ENCODE measurements around the gene SFRP5. TPM values are rescaled to one million over a fixed set of nuclear protein-coding genes. Genes with fewer than 3 reads are reported as not detected.
A peak's percentile ranks its signal among the peaks of the same experiment; 100 is the strongest.

The SFRP5 gene
- total RNA-seq, 3 donors from 2014 or later = 0.41 to 23.0 (median 1.0) TPM

DNA sequence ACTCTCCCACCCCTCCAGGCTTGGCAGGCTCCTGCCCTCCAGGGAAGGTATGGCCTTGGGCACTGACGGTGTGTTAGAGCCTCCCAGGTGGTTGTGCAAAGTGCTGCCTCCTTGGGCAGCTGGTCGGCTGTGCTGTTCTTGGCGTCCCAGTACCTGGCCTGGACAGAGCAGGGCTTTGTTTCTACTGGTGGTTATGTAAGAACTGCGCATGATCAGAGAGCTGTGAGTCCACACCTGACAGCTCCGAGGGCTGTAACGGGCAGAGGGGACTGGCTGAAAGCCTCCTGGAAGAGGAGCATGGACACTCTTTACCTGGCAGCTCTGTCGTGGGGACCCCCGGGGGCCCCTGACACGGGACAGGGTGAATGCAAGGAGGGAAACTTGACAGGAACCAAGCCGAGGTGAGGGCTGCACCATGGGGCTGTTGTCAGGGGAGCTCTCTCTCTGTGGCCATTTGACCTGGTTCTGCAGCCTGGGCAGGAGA lies 3.1 kb upstream of the SFRP5 start:
- ATAC-seq (peak; percentile 31), DNase-seq (no peak)
- Histone ChIP-seq H3K4me3 (no peak overlapping the region), H3K9me3 (no peaks in the 10 kb centered on the region), H3K4me1 (ENCODE audit: low read depth) (no peaks in the 10 kb centered on the region), H3K36me3 (ENCODE audit: low read depth) (no peaks in the 10 kb centered on the region)
- intact Hi-C loops (cut with DNase I, micrococcal nuclease) = no loop called here
- TF ChIP-seq, protein P1, sequence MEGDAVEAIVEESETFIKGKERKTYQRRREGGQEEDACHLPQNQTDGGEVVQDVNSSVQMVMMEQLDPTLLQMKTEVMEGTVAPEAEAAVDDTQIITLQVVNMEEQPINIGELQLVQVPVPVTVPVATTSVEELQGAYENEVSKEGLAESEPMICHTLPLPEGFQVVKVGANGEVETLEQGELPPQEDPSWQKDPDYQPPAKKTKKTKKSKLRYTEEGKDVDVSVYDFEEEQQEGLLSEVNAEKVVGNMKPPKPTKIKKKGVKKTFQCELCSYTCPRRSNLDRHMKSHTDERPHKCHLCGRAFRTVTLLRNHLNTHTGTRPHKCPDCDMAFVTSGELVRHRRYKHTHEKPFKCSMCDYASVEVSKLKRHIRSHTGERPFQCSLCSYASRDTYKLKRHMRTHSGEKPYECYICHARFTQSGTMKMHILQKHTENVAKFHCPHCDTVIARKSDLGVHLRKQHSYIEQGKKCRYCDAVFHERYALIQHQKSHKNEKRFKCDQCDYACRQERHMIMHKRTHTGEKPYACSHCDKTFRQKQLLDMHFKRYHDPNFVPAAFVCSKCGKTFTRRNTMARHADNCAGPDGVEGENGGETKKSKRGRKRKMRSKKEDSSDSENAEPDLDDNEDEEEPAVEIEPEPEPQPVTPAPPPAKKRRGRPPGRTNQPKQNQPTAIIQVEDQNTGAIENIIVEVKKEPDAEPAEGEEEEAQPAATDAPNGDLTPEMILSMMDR (IDR thresholded peaks at IDR 0.05) = no peak

DNA sequence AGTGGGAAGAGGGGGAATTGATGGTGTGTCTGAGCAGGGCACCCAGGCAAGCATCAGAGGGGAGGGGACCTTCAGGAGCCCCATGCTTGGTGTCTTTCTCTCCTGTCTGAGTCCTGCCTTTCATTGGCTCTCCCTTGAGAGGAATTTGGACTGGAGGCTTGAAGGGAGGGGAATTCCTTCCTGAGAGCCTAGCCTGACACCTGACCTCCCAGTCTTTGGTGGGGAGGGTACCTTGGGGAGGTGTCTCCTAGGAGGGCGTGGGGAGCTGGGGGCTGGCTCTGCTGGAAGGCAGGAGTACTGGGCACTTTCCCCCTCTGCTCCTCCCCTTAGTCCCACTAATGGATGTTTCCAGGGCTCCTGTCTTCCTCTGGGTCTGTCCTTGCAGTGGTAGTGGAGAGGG lies 1.3 kb upstream of the SFRP5 start:
- Histone ChIP-seq H3K9me3 (no peaks in the 10 kb centered on the region), H3K4me1 (ENCODE audit: low read depth) (no peaks in the 10 kb centered on the region), H3K36me3 (ENCODE audit: low read depth) (no peaks in the 10 kb centered on the region), H3K4me3 (no peak overlapping the region)
- peak in 1 of 3 donors; percentile 11 for DNase-seq
- TF ChIP-seq, protein P1 (IDR thresholded peaks at IDR 0.05) = no peak
- no peak for ATAC-seq
- intact Hi-C loops (cut with DNase I, micrococcal nuclease) = no loop called here

DNA sequence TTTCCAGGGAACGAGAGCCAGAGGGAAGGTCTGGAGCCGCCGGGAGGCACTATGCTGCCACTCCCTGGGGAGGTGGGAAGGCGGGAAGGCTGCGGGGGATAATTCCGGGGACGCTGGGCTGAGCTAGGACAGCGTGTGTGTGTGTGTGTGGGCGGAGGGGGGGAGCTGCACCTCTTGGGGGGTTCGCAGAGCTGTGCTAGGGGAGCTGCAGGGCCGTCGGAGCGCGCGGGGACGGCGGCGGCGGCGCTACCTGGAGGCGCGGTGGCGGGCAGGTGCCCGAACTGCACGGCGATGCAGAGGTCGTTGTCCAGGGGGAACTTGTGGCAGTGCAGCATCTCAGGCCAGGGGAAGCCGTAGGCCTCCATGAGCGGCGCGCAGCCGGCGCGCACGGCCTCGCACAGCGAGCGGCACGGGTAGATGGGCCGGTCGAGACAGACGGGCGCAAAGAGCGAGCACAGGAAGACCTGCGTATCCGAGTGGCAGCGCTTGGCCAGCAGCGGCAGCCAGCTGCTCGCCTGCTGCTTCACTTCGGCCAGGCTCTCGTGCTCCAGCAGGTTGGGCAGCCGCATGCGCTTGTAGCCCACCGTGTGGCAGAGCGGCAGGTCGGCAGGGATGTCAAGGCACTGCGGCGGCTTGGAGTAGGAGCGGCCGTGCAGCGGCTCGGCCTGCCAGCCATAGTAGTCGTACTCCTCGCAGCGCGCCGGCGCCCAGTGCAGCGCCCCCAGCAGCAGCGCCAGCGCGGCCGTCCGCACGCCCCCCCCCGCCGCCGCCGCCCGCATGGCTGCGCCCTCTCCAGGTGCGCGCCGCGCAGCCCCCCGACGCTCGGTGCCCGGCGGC lies 526 bp downstream of the SFRP5 start:
- Histone ChIP-seq H3K4me1 (ENCODE audit: low read depth) (no peaks in the 10 kb centered on the region), H3K4me3 (no peak overlapping the region), H3K36me3 (ENCODE audit: low read depth) (no peaks in the 10 kb centered on the region), H3K9me3 (no peaks in the 10 kb centered on the region)
- DNase-seq = peak in 1 of 3 donors; percentile 43
- intact Hi-C loops (cut with DNase I, micrococcal nuclease) = no loop called here
- TF ChIP-seq, protein P1 (IDR thresholded peaks at IDR 0.05) = no peak
- ATAC-seq = peak; percentile 42

DNA sequence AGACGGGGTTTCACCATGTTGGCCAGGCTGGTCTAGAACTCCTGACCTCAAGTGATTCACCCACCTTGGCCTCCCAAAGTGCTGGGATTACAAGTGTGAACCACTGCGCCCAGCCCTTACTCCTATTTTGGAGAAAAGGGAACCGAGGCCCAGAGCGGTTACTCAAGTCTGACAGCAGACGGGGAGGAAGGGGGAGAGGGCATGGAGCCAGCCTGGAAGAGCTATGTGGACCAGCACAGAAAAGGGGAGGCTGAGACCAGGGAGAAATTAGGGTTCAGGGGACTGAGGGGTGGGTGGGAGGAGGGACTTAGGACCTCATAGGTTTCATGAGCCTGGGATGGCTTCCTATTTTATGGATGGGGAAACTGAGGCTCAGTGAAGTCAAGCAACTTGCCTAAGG lies 1.5 kb downstream of the SFRP5 start:
- TF ChIP-seq, protein P1 (IDR thresholded peaks at IDR 0.05) = no peak
- intact Hi-C loops (cut with DNase I, micrococcal nuclease) = no loop called here
- no peak overlapping the region for H3K4me3 ChIP-seq

DNA sequence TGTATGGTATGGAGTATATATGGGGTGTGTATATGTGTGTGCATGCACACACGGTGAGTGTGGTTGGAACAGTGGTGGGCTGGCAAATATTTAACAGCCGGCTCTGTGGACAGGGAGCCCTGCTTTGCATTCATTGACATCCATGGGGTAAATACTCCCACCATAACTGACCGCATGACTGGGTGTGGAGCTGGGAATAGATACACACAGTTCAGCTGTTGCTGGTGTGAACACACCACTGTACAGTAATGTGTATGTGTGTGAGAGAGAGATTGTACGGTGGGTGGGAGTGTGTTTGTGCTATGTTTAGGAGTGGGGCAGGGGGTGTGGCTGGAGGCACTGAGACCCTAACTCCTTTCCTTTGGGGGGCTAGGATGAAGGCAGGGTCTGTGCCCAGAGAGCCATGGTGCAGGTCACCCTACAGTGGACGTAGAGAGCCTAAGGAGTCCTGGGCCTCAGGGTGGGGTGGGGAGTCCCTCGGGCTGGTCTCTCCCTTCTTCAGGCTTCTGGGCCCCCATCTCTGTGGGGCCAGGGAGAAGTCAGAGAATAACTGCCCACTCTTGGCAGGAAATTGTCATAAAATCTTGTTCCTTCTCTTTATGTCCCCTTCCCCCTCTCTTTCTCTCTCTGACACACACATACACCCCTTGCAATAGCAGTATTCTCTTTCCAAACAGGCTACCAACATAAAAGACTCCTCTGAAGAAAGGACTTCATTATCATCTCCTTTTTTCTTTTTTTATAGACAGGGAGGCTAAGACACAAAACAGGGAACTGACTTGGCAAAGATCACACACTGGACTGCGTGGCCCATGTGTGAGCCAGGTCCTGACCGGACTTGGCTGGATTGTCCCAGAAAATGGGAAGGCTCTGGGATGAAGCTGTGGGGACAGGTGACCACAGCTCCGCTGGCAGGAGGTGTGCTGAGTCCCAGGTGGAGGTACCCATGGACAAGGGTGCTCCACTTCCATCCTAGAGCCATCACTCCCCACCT lies 3.2 kb downstream of the SFRP5 start:
- ATAC-seq (no peak), DNase-seq (no peak)
- no peaks in the 10 kb centered on the region for H3K36me3 ChIP-seq (ENCODE audit: low read depth)
- intact Hi-C loops (cut with DNase I, micrococcal nuclease) = no loop called here
- H3K4me1 ChIP-seq (ENCODE audit: low read depth) = no peaks in the 10 kb centered on the region
- no peaks in the 10 kb centered on the region for H3K9me3 ChIP-seq
- no peak overlapping the region for H3K4me3 ChIP-seq
- TF ChIP-seq, protein P1 (IDR thresholded peaks at IDR 0.05) = no peak

More for the DNA sequence above, 1.5 kb downstream of the SFRP5 start:
- Histone ChIP-seq H3K4me1 (ENCODE audit: low read depth) (no peaks in the 10 kb centered on the region), H3K36me3 (ENCODE audit: low read depth) (no peaks in the 10 kb centered on the region), H3K9me3 (no peaks in the 10 kb centered on the region)
- DNase-seq (peak in 1 of 3 donors; percentile 2), ATAC-seq (no peak)
